Suprapubic skin (tissue), 4 donors: ENCODE data around the gene EGFL7. TPM values are rescaled to one million over a fixed set of nuclear protein-coding genes. Genes with fewer than 3 reads are reported as not detected.

Source experiments
- DNase-seq, 2 donors: peaks; one replicate each; pipeline ENCODE4 v3.0.0-alpha.2; 2019; ENCODE audit warnings: low spot score in 2 of 2
- H3K27ac ChIP-seq: fragments of 200-600 bp; sonication (generic); one replicate; pipeline ENCODE4 v1.5.1; 2019
- H3K27me3 ChIP-seq: fragments of 200-600 bp; sonication (generic); one replicate; pipeline ENCODE4 v1.5.1; 2019
- H3K36me3 ChIP-seq: fragments of 200-600 bp; sonication (generic); one replicate; pipeline ENCODE4 v1.5.1; 2019
- H3K4me1 ChIP-seq: fragments of 200-600 bp; sonication (generic); one replicate; pipeline ENCODE4 v1.5.1; 2019
- H3K4me3 ChIP-seq: fragments of 200-600 bp; sonication (generic); one replicate; pipeline ENCODE4 v1.5.1; 2019; ENCODE audit warnings: mild to moderate bottlenecking
- H3K9me3 ChIP-seq: fragments of 200-600 bp; sonication (generic); one replicate; pipeline ENCODE4 v1.5.1; 2019
- CTCF ChIP-seq, 2 donors: fragments of 200-600 bp in 1 of 2; fragments of 450-650 bp in 1 of 2; sonication (generic) in 1 of 2; IDR thresholded peaks; one replicate each; pipeline ENCODE4 v1.5.1; 2016 to 2019; ENCODE audit warnings: antibody characterized with exemption in 2 of 2, mild to moderate bottlenecking in 1 of 2, moderate library complexity in 1 of 2
- EP300 ChIP-seq: sonication (generic); formaldehyde crosslinking; IDR thresholded peaks from one replicate; pipeline ENCODE4 v1.6.1; 2017; ENCODE audit warnings: antibody characterized with exemption
- POLR2A ChIP-seq, 2 donors: fragments of 450-650 bp; IDR thresholded peaks; one replicate each; pipeline ENCODE4 v1.6.1; 2017; ENCODE audit warnings: antibody characterized with exemption in 2 of 2, mild to moderate bottlenecking in 2 of 2, moderate library complexity in 2 of 2
- POLR2AphosphoS5 ChIP-seq, 3 donors: sonication (generic); formaldehyde crosslinking; IDR thresholded peaks; one replicate each; pipeline ENCODE4 v1.6.1; 2017; ENCODE audit warnings: antibody characterized with exemption in 3 of 3
- WGBS: methylation state at CpG from one replicate; pipeline ENCODE4 v1.1.5; 2018; 5-methylcytosine and 5-hydroxymethylcytosine counted together
- total RNA-seq, 4 donors: library from RNA; depleted of rRNA; stranded (reverse); fragments of >200 nt; gene quantifications; one replicate each; pipeline ENCODE4 v1.1.0, GENCODE V29; 2016

The EGFL7 gene
- total RNA-seq, 4 donors from 2014 or later = 12.2 to 49.6 (median 28.6) TPM

- no peak for DNase-seq
- H3K27ac ChIP-seq = peak overlapping the region; percentile 53
- no peak for TF ChIP-seq EP300
- TF ChIP-seq POLR2AphosphoS5 (IDR thresholded peaks at IDR 0.05) = no peak
- TF ChIP-seq POLR2A (IDR thresholded peaks at IDR 0.05) = no peak
- no peak for TF ChIP-seq CTCF (IDR thresholded peaks at IDR 0.05)
- H3K9me3 ChIP-seq = no peaks in the 10 kb centered on the region
- H3K36me3 ChIP-seq = no peaks in the 10 kb centered on the region
- 67% methylated on average over 4 of the region's 15 CpGs for WGBS
- no peak overlapping the region for H3K4me3 ChIP-seq
- H3K4me1 ChIP-seq = peaks cover 4% of the 10 kb centered on the region
- peaks cover 49% of the 10 kb centered on the region for H3K27me3 ChIP-seq
Observed at GRCh38 chr9:136654820-136655535, 7.7 kb upstream of the EGFL7 start.

GRCh38 chr9:136655536-136656182 is 7.1 kb upstream of the EGFL7 start:
- Histone ChIP-seq H3K9me3 (no peaks in the 10 kb centered on the region), H3K36me3 (no peaks in the 10 kb centered on the region), H3K4me3 (no peak overlapping the region), H3K4me1 (peaks cover 4% of the 10 kb centered on the region), H3K27me3 (peaks cover 54% of the 10 kb centered on the region), H3K27ac (peak overlapping the region; percentile 53)
- no peak for DNase-seq
- TF ChIP-seq CTCF (IDR thresholded peaks at IDR 0.05) (no peak), EP300 (no peak), POLR2AphosphoS5 (IDR thresholded peaks at IDR 0.05) (peak in 1 of 3 donors; percentile 54)
- 42% methylated on average over 10 of the region's 18 CpGs for WGBS

GRCh38 chr9:136656183-136656738 is 6.5 kb upstream of the EGFL7 start:
- 20% methylated on average over 3 of the region's 11 CpGs for WGBS
- Histone ChIP-seq H3K27ac (peak overlapping the region; percentile 27), H3K4me1 (peaks cover 4% of the 10 kb centered on the region), H3K4me3 (peak overlapping the region; percentile 20), H3K36me3 (no peaks in the 10 kb centered on the region), H3K9me3 (no peaks in the 10 kb centered on the region), H3K27me3 (peaks cover 54% of the 10 kb centered on the region)
- DNase-seq = no peak
- TF ChIP-seq POLR2A (IDR thresholded peaks at IDR 0.05) (no peak), CTCF (IDR thresholded peaks at IDR 0.05) (no peak), POLR2AphosphoS5 (IDR thresholded peaks at IDR 0.05) (no peak), EP300 (no peak)

DNA sequence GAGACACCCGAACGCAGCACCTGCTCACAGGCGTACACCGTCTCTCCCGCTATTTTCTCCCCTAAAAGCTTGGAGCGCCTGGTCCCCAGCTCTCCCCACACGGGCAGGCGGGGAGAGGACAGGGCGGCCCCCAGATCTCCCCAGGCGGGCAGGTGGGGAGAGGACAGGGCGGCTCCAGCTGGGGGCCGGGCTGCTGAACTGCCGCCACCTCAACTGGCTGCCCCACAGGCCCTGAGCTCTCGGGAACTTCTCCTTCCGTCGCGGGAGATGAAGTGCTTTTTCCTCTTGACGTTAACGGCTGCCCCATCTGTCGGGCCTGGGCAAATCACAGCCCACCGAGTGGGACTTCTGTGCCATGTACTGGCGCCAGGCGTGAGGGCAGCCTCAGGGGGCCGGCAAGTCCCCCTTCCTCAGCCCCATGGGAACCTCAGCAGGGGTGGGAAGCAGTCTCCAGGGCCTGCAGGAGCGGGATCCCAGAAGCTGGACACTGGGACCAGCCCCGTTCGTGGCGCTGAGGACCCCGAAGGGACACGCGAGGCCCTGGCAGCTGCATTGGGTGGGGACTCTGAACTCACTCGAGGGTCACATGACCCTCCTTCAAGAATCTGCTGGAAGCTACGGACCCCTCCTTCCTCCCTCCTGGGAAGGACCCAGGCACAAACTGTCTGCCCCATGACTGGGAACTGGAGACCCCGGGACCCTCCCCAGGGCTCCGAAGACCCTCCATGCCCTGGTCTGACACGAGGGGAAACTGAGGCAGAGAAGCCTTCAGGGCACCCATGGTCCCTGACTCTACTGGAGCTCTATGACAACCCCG is 5.7 kb upstream of the EGFL7 start:
- peak overlapping the region; percentile 27 for H3K27ac ChIP-seq
- peaks cover 4% of the 10 kb centered on the region for H3K4me1 ChIP-seq
- WGBS = 40% methylated on average over 6 of the region's 37 CpGs
- H3K9me3 ChIP-seq = no peaks in the 10 kb centered on the region
- no peaks in the 10 kb centered on the region for H3K36me3 ChIP-seq
- no peak for DNase-seq
- peaks cover 54% of the 10 kb centered on the region for H3K27me3 ChIP-seq
- H3K4me3 ChIP-seq = peak overlapping the region; percentile 20
- TF ChIP-seq POLR2AphosphoS5 (IDR thresholded peaks at IDR 0.05) (no peak), POLR2A (IDR thresholded peaks at IDR 0.05) (no peak), CTCF (IDR thresholded peaks at IDR 0.05) (no peak), EP300 (no peak)
